ENCODE measurements around the gene USP48. TPM values are rescaled to one million over a fixed set of nuclear protein-coding genes. Genes with fewer than 3 reads are reported as not detected.

USP48 gene
- total RNA-seq, 1 experiment from 2014 or later = 84.8 TPM

DNA sequence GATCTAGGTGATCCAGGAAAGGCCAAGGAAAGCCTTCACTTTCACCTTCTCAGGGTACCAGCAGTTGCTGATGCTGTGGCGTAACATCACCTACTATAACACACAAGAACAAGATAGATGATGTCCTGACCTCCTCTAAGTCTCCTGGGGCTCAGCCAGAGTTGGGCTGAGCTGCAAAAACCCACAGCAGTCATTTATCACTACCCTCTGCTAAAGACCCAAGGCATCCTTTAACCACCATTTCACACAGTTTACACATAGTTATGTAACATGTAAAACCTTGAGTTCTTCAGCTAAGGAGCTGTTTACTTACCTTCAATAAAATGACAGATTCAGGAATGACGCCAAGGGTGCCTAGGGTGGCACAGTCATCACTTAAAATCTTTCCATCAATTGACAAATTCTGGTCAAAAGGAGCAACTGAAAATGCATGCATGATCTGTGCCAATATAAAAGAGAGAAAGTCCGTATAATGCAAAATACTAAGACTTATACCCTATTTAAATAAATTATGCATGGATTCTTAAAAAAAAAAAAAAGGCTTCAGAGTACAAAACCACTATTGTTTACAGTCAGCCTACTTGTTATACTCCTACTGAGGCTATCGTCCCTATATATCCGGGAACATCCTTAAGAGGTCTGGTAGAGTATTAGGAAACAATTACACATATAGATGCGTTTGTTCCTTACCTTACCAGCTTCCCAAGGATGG, 93.1 kb downstream of the USP48 start:
- H3K18ac ChIP-seq (ENCODE audit: insufficient read length, low read depth, low read length) = no peak overlapping the region
- no peak overlapping the region for H2BK120ac ChIP-seq (ENCODE audit: low read depth, low read length, poor library complexity, severe bottlenecking)
- no peak overlapping the region for H3K4me2 ChIP-seq (ENCODE audit: insufficient read depth, insufficient read length, low read length)
- H2BK12ac ChIP-seq (ENCODE audit: insufficient read length, low read depth, low read length) = no peak overlapping the region
- H3K4me1 Mint-ChIP-seq = peaks cover 7 to 11% of the 10 kb centered on the region in 2 experiments; a peak in 3 of 4 replicates
- no peaks in the 10 kb centered on the region for H3K9me3 ChIP-seq (ENCODE audit: control insufficient read depth, low read depth, low read length)
- H3K56ac ChIP-seq (ENCODE audit: insufficient read length, low read depth, low read length) = no peak overlapping the region
- no peak overlapping the region for H2BK15ac ChIP-seq (ENCODE audit: low read depth, low read length)
- H3K23ac ChIP-seq (ENCODE audit: insufficient read length, low read depth, low read length) = no peak overlapping the region
- peak overlapping the region; percentile 64 for H4K5ac ChIP-seq (ENCODE audit: insufficient read length, low read depth, low read length)
- no peaks in the 10 kb centered on the region for H3K79me1 ChIP-seq (ENCODE audit: insufficient read depth, low read depth, low read length, poor library complexity, severe bottlenecking)
- H4K20me1 ChIP-seq (ENCODE audit: control insufficient read depth, insufficient read depth, insufficient read length) = no peaks in the 10 kb centered on the region
- TF ChIP-seq, protein P1, sequence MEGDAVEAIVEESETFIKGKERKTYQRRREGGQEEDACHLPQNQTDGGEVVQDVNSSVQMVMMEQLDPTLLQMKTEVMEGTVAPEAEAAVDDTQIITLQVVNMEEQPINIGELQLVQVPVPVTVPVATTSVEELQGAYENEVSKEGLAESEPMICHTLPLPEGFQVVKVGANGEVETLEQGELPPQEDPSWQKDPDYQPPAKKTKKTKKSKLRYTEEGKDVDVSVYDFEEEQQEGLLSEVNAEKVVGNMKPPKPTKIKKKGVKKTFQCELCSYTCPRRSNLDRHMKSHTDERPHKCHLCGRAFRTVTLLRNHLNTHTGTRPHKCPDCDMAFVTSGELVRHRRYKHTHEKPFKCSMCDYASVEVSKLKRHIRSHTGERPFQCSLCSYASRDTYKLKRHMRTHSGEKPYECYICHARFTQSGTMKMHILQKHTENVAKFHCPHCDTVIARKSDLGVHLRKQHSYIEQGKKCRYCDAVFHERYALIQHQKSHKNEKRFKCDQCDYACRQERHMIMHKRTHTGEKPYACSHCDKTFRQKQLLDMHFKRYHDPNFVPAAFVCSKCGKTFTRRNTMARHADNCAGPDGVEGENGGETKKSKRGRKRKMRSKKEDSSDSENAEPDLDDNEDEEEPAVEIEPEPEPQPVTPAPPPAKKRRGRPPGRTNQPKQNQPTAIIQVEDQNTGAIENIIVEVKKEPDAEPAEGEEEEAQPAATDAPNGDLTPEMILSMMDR (conservative IDR thresholded peaks at IDR 0.05) = no peak
- DNase-seq = no peak
- peaks cover 45 to 80% (median 65%) of the 10 kb centered on the region in 3 experiments for H3K36me3 Mint-ChIP-seq (ENCODE audit: insufficient read depth in 1 of 3, low read depth in 3 of 3)
- H3K23me2 ChIP-seq (ENCODE audit: insufficient read length, low read depth, low read length, poor library complexity, severe bottlenecking) = no peaks in the 10 kb centered on the region
- H2BK5ac ChIP-seq (ENCODE audit: insufficient read length, low read length) = no peak overlapping the region
- no peak overlapping the region for H4K8ac ChIP-seq (replicated peaks; ENCODE audit: insufficient read length, low read depth, low read length)
- H3K27ac Mint-ChIP-seq = no peak overlapping the region
- H3K27me3 ChIP-seq (ENCODE audit: insufficient read depth, low read length) = no peaks in the 10 kb centered on the region
- H3K27ac ChIP-seq (ENCODE audit: insufficient read length, low read depth, low read length) = no peak overlapping the region
- no peak overlapping the region for H2AFZ ChIP-seq (ENCODE audit: low read length)
- H2AK5ac ChIP-seq (ENCODE audit: insufficient read length, low read length) = no peak overlapping the region
- no CpG with 5 or more reads among the region's 6 CpGs for WGBS (ENCODE audit: extremely low coverage, insufficient read length, low lambda C conversion rate)
- H3K4ac ChIP-seq (ENCODE audit: low read depth, low read length) = no peak overlapping the region
- no peaks in the 10 kb centered on the region for H3K9me3 Mint-ChIP-seq
- H3K79me2 ChIP-seq (ENCODE audit: insufficient read depth, low read length) = no peaks in the 10 kb centered on the region
- no peak overlapping the region for H3K9ac ChIP-seq (ENCODE audit: extremely low read depth, insufficient read length, low read length)
- no peak overlapping the region for H2BK20ac ChIP-seq (ENCODE audit: low read depth, low read length, poor library complexity, severe bottlenecking)
- no peak overlapping the region for H3K4me3 Mint-ChIP-seq
- H3K14ac ChIP-seq (ENCODE audit: insufficient read depth, low read length) = no peak overlapping the region
- H3K4me1 ChIP-seq (ENCODE audit: insufficient read depth, low read length) = no peaks in the 10 kb centered on the region
- H4K91ac ChIP-seq (ENCODE audit: insufficient read length, low read depth, low read length) = no peak overlapping the region
- peaks cover 1% of the 10 kb centered on the region; the same call in 1 of the 2 replicates for H3K27me3 Mint-ChIP-seq (ENCODE audit: low read depth)
- H3T11ph ChIP-seq (ENCODE audit: low read length) = no peak overlapping the region
